Measurements from ENCODE around the gene SMYD5. TPM values are rescaled to one million over a fixed set of nuclear protein-coding genes. Genes with fewer than 3 reads are reported as not detected.

SMYD5 gene
- total and polyA plus RNA-seq, 9 of the 15 experiments (the other 6 are each of a cell fraction or from before 2014, with no cell fraction given): 11.4 to 56.8 (median 32.0) TPM

GRCh38 chr2:73176881-73177644 lies 37.0 kb upstream of the SMYD5 start (continued):
- TF ChIP-seq SRF (CRISPR knock-in tag; IDR thresholded peaks at IDR 0.05): peak in 1 of 2 experiments; percentile 37; a peak in 1 of 4 replicates
- TF ChIP-seq COPS2 (conservative IDR thresholded peaks at IDR 0.05): no peak
- TF ChIP-seq SRSF1 (IDR thresholded peaks at IDR 0.05; ENCODE audit: low read depth, low read length): no peak
- no peak; the same call in 1 of the 2 replicates for TF ChIP-seq IRF1 (CRISPR knock-in tag; IDR thresholded peaks at IDR 0.05; ENCODE audit: borderline replicate concordance)
- no peak for TF ChIP-seq HDAC6 (IDR thresholded peaks at IDR 0.05; ENCODE audit: low read depth, low read length)
- peak; percentile 71 for TF ChIP-seq XRCC5 (IDR thresholded peaks at IDR 0.05; ENCODE audit: low read depth, low read length)
- TF ChIP-seq REST (IDR thresholded peaks at IDR 0.05; ENCODE audit: borderline replicate concordance): peak; percentile 84
- 0 out of 2 replicates have a peak, but pooled peaks have one; percentile 31 for TF ChIP-seq REST (CRISPR knock-in tag; IDR thresholded peaks at IDR 0.05; ENCODE audit: low read depth)
- peak; percentile 1; the same call in 1 of the 2 replicates for TF ChIP-seq SPI1 (IDR thresholded peaks at IDR 0.05; ENCODE audit: borderline replicate concordance, low read depth, low read length)
- peak in 2 of 3 experiments; percentile 8 to 43 for TF ChIP-seq YY1 (IDR thresholded peaks at IDR 0.05; ENCODE audit: borderline replicate concordance in 1 of 3, control insufficient read depth in 1 of 3, extremely low read depth in 1 of 3, insufficient read depth in 3 of 3, insufficient read length in 1 of 3, insufficient replicate concordance in 2 of 3, low read depth in 1 of 3, low read length in 2 of 3)
- peak; percentile 87 for TF ChIP-seq ARID2 (IDR thresholded peaks at IDR 0.05)
- no peak for TF ChIP-seq ZNF41 (CRISPR knock-in tag; conservative IDR thresholded peaks at IDR 0.05)
- peak; percentile 30; the same call in 1 of the 2 replicates for TF ChIP-seq ZBTB2 (IDR thresholded peaks at IDR 0.05)
- no peak for TF ChIP-seq PML (IDR thresholded peaks at IDR 0.05; ENCODE audit: low read length)
- 0 out of 2 replicates have a peak, but pooled peaks have one; percentile 26 for TF ChIP-seq ZNF384 (IDR thresholded peaks at IDR 0.05; ENCODE audit: low read depth, low read length)

Data from K562 (cell line).